HG03432 (cell line): Measurements from ENCODE around the gene C16orf89.
"Not testable (repeated sequence)": the region's sequence is repeated elsewhere in the genome, so short reads cannot be mapped to it uniquely, and the experiment has no call there.

ENCODE experiments used
- ATAC-seq: cut with Tn5 transposase; IDR thresholded peaks from one replicate; pipeline ENCODE4 v1.9.1; 2021; ENCODE audit warnings: mild to moderate bottlenecking, moderate library complexity; ENCODE audit not compliant: unreplicated experiment

The C16orf89 gene

DNA sequence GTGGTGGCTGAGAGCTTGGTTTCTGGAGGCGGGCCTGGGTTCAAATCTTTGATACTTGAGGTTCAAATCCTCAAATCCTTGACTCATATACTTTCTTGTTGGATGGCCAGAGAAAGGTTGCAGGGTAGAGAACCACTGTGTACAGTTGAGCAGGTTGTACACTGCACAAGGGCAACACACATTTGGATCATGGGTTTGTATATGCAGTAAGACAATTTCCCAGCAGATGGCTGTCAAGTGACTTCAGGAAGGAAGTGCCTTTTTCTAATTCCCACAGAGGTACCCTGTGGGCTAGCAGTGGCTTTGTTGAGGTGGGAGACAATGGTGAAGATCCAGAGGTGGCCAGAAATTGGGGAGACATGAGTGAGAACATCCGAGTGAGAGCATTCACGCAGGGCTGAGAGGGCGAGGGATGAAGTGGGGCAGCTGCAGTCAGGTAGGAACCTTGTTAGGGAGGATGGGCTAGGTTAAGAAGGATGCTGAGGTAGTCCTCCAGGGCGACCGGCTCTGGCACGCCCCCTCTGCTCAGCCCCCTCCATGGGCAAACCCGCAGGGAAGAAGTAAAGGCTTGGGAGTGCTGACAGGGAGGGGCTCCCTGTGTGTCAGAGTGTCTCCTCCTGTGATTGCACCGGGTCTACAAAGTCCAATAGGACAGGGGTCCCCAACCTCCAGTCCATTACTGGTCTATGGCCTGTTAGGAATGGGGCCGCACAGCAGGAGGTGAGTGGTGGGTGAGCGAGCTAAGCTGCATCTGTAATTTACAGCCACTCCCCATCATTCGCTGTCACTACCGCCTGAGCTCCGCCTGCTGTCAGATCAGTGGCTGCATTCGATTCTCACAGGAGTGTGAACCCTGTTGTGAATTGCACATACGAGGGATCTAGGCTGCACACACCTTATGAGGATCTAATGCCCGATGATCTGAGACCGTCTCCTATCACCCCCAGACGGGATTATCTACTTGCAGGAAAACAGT, 2.7 kb downstream of the C16orf89 start:
- ATAC-seq: no peak

DNA sequence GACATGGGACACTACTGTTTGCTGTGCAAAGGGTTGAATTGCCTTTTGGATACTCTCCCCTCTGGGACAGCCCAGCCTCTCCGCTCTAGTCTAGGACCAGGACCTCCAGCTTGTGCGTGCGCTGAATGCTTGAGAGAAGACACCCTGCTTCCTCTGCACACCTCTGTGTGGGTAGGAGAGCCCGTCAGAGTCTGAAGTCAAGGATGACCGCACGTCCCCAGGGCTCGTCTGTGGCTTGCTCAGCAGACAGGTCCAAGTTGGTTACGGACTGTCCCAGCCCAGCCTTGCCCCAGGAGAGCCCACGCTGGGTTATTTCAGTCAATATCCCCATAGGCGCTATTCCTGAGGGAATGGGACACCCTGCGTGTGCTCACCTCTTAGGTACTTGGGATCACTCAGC, 3.7 kb downstream of the C16orf89 start:
- ATAC-seq: peak; percentile 84

DNA sequence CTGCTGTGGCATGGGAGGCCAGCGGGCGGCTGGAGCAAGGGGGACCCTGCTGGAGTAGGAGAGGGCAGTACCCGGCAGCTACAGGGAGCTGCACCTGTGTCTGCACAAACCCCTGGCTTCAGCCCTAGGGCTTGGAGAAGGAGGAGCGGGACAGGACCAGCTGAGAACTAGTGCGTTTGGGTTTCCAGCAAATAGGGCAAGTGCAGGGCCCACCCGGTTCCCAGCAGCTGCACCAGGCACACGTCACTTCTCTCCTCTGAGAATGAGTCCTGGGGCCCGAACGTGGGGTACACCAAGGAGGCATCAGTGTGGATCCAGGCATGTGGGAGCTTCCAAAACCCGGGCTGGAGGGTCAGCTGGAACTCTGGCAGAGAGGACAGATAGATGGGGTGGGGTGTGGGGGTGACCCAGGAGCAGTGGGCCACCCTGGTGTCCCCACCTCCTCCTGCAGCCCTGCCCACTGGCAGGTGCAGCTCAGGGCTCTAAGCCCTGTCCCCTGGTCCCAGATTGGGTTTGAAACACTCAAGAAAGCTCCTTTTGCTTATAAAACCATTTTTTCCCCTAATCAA, 5.6 kb downstream of the C16orf89 start:
- ATAC-seq: no peak

DNA sequence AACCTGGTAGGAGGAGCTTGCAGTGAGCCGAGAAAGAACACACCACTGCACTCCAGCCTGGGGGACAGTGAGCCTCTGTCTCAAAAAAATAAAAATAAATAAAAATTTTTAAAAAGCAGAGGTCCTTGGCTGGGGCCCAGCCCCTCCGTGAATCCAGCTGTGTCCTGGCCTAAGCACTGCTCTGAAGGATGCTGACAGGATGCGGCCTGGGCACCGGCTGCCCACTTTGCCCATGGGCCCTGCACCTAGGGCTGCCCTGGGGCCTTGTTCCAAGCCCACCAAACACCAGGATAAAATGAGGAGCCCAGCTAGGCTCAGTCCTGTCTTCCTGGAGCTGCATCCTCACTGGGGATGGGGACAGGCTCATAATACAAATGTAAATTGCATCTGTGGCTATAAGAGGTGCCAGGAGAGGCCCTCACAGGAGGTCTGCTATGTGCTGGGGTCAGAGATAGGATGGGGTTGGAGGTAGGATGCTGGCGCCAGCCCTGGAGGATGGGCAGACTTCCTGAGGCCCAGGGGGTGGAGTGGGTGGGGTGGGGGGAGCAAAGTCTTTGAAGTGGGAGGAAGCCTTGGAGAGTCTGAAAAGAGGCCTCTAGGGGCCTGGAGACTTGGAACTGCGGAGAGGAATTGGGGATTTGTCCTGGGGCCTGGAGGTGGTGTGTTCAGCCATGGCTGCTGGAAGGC, 6.2 kb downstream of the C16orf89 start:
- ATAC-seq: no peak

DNA sequence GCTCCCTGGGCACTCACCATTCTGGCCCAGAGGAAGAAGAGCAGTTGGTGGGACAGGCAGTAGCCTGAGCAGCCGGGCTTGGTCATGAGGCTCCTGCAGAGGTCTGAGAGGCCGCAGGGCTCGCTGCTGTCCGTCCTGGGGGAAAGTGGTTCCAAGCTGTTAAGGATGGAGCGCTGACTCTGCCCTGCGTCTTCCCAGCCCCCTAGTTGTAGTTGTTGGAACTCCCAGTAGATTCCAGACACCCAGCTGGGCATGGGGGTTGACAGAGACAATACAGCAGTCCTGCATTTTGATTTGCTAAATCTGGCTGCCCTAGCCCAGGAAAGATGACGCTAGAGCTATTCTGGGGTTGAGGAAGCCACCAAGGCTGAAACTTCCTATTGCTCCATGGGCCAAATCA, 7.3 kb downstream of the C16orf89 start:
- no peak for ATAC-seq

DNA sequence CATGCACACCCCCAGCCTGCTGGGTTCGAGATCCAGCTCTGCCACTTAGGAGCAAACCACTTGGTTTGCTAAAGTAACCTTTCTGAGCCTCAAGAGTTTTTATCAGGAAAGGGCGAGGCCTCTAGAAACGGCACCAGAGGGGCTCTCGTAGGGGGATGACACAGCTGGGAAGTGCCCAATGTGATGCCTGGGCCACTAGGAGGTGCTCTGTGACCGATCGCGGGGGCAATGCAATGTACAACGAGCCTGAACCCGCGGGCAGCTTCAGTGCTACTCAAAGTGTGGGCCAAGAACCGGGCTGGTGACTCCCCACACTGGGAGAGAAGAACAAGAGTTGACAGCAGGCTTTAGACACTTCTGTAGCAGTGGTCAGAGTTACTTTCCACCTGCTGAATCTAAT, 9.4 kb downstream of the C16orf89 start:
- ATAC-seq: peak; percentile 74

DNA sequence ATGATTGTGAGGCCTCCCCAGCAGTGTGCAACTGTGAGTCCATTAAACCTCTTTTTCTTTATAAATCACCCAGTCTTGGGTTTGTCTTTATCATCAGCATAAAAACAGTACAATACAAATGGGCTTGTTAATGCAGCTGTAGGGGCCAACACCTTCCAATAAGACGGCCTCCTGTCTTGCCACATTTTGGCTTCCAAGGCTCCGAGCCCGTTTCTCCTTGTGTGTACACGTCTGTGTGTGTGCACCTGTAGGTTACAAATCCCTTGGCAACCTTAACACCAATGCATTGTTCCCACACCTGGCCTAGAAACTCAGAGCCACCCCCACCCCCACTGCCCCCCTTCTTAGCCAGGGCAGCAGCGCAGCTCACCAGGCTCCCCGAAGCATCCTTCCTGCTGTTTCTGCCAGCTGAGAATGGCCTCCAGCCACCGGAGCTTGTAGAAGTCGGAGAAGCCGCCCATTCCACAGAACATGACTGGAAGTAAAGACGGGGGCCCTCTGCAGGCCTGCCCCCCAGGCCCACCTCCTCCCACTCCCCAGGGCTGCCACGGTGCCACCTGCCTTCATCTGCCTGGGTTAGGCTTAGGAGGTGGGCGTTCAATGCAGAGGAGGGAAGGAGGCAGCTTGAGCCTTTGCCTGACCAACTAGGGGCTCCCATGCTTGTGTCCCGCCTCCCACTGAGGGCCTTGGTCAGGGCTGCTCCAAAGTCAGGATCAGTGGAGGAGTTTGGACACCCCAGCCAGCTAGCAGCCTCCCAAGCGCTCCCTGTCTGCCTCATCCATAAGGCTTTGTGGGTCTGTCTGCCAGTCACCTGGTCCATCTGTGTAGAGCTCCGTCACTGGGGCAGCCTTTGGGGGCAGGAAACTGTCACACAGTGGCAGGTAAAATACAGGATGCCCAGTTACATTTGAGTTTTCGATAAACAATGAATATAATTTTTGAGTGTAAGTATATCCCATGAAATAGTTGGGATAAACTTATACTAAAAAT, 10.6 kb downstream of the C16orf89 start:
- no peak for ATAC-seq

DNA sequence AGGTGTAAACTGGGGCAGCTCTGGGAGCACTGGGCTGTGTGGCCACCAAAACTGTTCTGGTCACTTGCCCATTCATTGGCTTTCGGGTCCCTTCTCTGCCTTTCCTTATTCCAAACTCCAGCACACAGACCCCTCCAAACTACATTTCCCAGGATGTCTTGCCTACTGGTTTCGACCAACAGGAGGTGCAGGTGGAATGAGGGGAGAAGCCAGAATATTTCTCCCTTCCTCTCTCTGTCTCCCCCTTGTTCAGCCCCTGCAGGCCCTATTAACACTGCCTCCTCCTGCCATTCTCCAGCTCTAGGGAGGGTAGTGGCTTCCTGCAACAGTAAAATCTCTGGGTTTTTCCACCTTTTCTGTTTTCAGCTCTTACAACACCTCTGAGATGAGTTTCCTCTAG, 18.8 kb downstream of the C16orf89 start:
- no peak for ATAC-seq

DNA sequence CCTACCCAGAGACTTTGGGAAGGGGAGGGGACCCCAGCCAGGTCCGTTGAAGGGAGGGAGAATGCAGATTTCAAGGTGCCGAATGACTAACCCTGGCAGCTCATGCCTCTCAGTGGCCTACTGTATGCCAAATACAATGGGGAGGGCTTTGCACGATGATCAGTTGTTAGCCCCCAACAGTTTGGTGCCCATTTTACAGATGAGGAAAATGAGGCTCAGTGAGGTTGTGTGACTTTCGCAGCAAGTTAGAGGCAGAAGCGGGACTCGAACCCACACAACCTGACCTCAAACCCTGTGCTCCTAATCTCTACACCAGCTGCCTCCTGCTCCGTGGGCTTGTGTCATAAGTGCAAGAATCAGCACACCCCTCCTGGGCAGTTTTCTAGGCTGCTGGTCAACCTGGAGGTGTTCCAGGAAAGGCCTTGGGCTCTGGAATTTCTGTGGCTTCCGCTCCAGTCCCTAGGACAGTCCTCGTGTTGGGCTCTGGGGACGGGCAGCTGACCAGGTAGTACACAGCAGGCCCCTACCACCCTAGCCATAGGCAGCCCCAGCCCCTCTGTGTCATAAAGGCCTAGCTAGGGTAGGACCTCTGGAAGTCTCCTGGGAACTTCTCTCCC, 20.1 kb downstream of the C16orf89 start:
- no peak for ATAC-seq

DNA sequence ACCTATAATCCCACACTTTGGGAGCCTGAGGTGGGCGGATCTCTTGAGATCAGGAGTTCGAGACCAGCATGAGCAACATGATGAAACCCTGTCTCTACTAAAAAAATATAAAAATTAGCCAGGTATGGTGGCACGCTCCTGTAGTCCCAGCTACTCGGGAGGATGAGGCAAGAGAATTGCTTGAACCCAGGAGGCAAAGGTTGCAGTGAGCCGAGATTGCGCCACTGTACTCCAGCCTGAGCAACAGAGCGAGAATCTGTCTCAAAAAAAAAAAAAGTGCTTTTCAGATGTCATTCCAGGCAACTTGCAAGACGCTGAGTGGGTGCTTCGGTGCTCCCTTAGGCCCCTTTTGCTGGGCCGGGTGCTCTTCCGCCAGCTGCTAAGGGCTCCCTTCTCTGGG, 21.2 kb downstream of the C16orf89 start:
- ATAC-seq: not testable (repeated sequence)

DNA sequence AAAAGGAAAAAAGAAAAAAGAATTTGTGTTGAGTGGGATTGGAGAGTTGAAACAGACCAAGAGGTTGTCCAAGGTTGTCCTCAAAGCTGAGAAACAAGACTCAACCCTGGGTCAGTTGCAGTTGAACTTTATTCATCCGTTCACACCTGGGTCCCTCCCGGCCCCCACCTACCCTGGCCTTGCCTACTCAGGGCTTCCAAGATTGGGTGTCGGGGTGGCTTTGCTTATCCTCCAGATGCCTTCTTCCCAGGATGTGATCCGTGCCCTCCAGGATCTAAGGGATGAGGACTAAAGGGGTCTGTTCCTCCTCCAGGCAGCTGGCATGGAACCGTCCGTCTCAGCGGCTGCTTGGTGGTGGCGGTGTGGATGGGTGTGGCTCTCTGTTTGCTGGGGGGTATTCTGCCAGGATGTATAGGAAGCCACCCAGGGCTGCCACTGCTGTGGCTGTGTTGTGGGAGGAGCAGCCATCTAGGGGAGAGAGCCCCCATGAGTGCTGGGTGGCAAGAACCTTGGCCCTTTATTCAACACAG, 21.7 kb downstream of the C16orf89 start:
- ATAC-seq: no peak

DNA sequence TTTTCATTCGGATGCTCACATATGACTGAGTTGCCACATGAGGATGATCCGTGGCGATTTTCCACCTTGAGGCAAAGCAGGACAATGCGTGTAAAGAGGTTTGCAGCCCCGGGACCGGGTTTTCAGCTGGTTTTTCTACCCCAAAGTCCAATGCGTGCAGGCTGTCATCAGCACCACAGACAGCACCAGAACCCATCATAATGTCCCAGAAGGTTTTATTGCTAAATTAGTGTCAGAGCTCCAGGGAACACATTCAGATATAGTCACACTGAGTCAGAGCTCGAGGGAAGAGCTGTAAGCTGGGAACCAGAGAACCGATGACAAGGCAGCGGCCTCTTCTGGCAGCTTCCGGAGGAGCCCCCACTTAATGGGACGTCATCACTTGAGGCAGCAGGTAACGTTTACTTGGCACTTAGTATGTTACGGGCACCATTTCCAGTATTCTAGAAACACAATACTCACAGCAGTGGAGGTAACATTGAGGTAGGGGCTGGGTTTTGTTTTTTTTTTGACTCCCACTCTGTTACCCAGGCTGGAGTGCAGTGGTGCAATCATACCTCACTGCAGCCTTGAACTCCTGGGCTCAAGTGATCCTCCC, 23.1 kb downstream of the C16orf89 start:
- no peak for ATAC-seq

DNA sequence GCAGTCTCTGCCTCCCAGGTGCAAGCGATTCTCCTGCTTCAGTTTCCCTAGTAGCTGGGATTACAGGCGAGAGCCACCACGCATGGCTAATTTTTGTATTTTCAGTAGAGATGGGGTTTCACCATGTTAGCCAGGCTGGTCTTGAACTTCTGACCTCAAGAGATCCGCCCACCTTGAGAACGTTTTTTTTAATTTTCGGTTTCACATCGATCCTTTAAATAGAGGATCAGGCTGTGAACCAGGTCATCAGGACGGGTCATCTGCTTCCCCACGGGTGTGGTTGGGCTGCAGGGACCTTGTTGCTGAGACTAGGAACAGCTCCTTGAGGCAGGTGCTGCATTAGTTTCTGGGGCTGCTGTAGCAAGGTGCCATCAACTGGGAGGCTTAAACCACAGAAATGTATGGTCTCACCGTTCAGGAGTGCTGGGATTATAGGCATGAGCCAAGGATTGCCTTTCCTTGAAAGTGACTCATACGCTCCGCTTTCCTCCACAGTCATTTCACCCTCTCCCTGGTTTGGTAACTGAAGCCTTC, 24.1 kb downstream of the C16orf89 start:
- peak; percentile 94 for ATAC-seq

DNA sequence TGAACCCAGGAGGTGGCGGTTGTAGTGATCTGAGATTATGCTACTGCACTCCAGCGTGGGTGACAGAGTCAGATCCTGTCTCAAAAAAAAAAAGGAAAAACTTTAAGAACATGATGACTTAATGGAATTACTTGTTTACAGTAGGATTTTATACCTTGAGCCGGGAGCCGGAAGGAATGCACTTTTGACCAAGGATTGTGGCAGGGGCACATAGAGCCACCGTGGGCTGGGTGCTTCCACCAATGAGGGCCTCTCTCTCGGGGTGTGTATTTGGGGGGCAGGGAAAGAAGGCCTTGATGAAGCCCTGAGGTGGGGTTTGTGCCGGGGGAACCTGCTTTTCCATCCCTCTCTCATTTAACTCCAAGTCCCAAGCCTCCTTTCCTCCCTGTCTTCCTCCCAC, 25.3 kb downstream of the C16orf89 start:
- no peak for ATAC-seq

DNA sequence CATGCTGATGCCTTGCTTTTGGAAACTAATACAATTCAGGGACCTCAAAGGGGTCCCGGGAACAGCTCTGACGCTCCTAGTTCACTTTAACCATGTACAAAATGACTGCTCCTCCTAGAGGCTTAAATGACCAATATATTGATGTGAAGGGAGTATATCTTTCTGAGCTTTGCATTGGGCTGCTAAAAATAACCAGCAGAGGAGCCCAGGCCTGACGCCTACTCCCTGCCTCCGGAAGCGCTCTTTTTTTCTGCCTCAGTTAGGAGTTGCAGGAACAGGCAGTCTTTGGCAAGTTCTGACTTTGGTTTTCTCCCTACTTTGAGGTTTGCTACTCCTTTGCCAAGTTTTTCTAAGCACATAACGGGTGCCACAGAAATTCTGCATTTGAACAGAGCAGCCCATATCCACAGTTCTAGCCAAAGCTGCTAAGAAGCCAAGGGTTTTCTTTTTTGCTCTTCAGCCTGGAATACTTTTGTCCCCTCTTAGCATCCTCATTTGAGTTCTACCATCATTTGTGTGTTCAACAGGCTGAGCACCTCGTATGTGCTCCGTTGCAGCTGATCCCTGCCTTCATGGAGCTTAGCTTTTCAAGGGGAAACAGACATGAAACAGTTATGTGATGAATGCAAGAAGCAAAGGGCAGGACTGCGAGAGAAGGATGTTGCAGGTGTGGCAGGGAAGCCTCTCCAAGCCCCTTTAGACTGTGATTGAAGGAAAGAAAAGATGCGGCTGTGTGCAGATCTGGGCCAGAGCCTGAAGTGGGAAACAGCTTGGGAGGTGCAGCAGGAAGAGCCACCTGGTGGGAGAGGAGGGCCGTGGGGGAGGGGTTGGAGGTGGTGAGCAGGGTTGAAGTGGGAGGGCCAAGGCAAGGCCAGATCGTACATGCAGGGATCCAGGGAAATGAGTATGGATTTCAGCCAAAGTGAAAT, 29.3 kb downstream of the C16orf89 start:
- no peak for ATAC-seq

DNA sequence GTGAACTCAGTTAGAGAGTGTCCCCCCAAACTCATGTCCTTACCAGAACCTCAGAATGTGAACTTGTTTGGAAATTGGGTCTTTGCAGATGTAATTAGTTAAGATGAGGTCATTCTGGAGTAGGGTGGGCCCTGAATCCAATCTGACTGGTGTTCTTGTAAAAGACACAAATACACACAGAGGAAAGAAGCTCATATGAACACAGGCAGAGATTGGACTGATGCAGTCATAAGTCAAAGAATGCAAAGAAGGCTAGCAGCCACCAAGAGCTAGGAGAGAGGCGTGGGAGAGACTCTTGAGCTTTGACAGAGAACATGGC, 29.9 kb downstream of the C16orf89 start:
- no peak for ATAC-seq

DNA sequence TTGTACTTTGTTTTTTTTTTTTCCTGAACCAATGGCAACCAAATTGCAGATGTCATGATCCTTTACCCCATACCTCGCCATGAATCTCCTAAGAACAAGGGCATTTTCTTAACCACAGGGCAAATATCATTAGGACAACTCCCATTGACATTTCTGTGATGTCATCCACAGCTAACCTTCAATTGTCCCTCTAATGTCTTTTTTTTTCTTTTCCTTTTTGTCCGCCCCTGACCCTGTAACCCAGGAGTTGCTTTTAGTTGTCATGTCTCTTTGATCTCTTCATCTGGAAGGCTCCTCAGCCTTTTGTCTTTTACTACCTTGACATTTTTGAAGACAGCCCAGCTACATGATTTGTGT, 31.6 kb downstream of the C16orf89 start:
- no peak for ATAC-seq
